MCF 10A (cell line): ENCODE results near the gene GPC3. TPM values are rescaled to one million over a fixed set of nuclear protein-coding genes. Genes with fewer than 3 reads are reported as not detected.
"Not testable (repeated sequence)": the region's sequence is repeated elsewhere in the genome, so short reads cannot be mapped to it uniquely, and the experiment has no call there.

ENCODE experiments used
- BruUV-seq: library from RNA; stranded (reverse); fragments of 400-500 nt; replicated peaks from 2 replicates; lab custom pipeline; 2021; lab: Mats Ljungman, UMichigan
- CTCF ChIA-PET: fragments of 300-600 bp; sonication (Branson Sonifier 250); formaldehyde crosslinking; extraction: SDS; loops from one replicate; lab custom pipeline; 2021; ENCODE audit warnings: antibody characterized with exemption, inconsistent platforms; lab: Yijun Ruan, JAX
- POLR2A ChIA-PET: fragments of 300-600, 350-650 bp; sonication (Branson Sonifier 250); formaldehyde crosslinking; extraction: SDS; loops from one replicate; lab custom pipeline; 2020; ENCODE audit warnings: antibody characterized with exemption, inconsistent platforms; lab: Yijun Ruan, JAX
- DNase-seq: peaks from one replicate; pipeline ENCODE4 v3.0.0-alpha.2; 2018; ENCODE audit not compliant: unreplicated experiment
- H3K27ac Mint-ChIP-seq: one replicate; pipeline ENCODE4 v1.8.0; 2022; ENCODE audit warnings: mild to moderate bottlenecking, low read depth, mixed read lengths; ENCODE audit not compliant: unreplicated experiment
- H3K27me3 Mint-ChIP-seq: one replicate; pipeline ENCODE4 v1.8.0; 2022; ENCODE audit warnings: mixed read lengths; ENCODE audit not compliant: insufficient read depth, unreplicated experiment
- H3K36me3 Mint-ChIP-seq: one replicate; pipeline ENCODE4 v1.8.0; 2022; ENCODE audit warnings: mild to moderate bottlenecking, moderate library complexity, mixed read lengths; ENCODE audit not compliant: insufficient read depth, unreplicated experiment
- H3K4me1 Mint-ChIP-seq: one replicate; pipeline ENCODE4 v1.8.0; 2022; ENCODE audit warnings: mixed read lengths; ENCODE audit not compliant: insufficient read depth, unreplicated experiment
- H3K4me3 Mint-ChIP-seq: one replicate; pipeline ENCODE4 v1.8.0; 2022; ENCODE audit warnings: mild to moderate bottlenecking, moderate library complexity, mixed read lengths; ENCODE audit not compliant: unreplicated experiment
- H3K9me3 Mint-ChIP-seq: one replicate; pipeline ENCODE4 v1.8.0; 2022; ENCODE audit warnings: mixed read lengths; ENCODE audit not compliant: unreplicated experiment
- intact Hi-C: fragments of 100-400 bp; cut with micrococcal nuclease; formaldehyde crosslinking; loops from 2 replicates; pipeline ENCODE4 v1.14.1; 2022
- total RNA-seq: library from RNA; stranded (reverse); gene quantifications from 2 replicates; pipeline ENCODE4 v1.2.3, GENCODE V29; 2022
- TF ChIP-seq, protein P1 (sequence below): fragments of 200-600 bp; IDR thresholded peaks from one replicate; pipeline ENCODE4 v1.8.0; 2022; ENCODE audit warnings: antibody characterized with exemption, mild to moderate bottlenecking; ENCODE audit not compliant: unreplicated experiment

GPC3 gene
- total RNA-seq, 1 experiment from 2014 or later, result 0.37 TPM

GRCh38 chrX:133527415-133527814 lies 458.0 kb downstream of the GPC3 start:
- Mint-ChIP-seq H3K4me3 (no peak overlapping the region), H3K27me3 (peaks cover 17% of the 10 kb centered on the region), H3K4me1 (no peaks in the 10 kb centered on the region), H3K9me3 (no peaks in the 10 kb centered on the region), H3K36me3 (no peaks in the 10 kb centered on the region), H3K27ac (no peak overlapping the region)
- intact Hi-C loops, result no loop called here
- POLR2A ChIA-PET, result no interaction called here
- TF ChIP-seq, protein P1, sequence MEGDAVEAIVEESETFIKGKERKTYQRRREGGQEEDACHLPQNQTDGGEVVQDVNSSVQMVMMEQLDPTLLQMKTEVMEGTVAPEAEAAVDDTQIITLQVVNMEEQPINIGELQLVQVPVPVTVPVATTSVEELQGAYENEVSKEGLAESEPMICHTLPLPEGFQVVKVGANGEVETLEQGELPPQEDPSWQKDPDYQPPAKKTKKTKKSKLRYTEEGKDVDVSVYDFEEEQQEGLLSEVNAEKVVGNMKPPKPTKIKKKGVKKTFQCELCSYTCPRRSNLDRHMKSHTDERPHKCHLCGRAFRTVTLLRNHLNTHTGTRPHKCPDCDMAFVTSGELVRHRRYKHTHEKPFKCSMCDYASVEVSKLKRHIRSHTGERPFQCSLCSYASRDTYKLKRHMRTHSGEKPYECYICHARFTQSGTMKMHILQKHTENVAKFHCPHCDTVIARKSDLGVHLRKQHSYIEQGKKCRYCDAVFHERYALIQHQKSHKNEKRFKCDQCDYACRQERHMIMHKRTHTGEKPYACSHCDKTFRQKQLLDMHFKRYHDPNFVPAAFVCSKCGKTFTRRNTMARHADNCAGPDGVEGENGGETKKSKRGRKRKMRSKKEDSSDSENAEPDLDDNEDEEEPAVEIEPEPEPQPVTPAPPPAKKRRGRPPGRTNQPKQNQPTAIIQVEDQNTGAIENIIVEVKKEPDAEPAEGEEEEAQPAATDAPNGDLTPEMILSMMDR, result no peak
- no TSS peak for BruUV-seq
- CTCF ChIA-PET, result no interaction called here
- no peak for DNase-seq

DNA sequence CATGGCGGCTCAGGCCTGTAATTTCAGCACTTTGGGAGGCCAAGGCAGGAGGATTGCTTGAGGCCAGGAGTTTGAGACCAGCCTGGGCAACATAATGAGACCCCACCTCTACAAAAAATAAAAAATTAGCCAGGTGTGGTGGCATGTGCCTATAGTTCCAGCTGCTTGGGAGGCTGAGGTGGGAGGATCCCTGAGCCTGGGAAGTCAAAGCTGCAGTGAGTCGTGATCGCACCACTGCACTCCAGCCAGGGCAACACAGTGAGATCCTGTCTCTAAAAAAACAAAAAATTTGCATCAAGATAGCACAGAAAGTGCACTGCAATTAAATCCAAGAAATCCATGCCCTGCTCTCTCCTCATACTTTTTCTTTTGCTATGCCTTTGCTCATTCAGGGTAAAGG lies 458.6 kb downstream of the GPC3 start:
- DNase-seq, H3K4me3 Mint-ChIP-seq, H3K27ac Mint-ChIP-seq, H3K9me3 Mint-ChIP-seq, POLR2A ChIA-PET, CTCF ChIA-PET, H3K4me1 Mint-ChIP-seq, H3K36me3 Mint-ChIP-seq, intact Hi-C loops, BruUV-seq: not testable (repeated sequence)
- H3K27me3 Mint-ChIP-seq, result peaks cover 17% of the 10 kb centered on the region

DNA sequence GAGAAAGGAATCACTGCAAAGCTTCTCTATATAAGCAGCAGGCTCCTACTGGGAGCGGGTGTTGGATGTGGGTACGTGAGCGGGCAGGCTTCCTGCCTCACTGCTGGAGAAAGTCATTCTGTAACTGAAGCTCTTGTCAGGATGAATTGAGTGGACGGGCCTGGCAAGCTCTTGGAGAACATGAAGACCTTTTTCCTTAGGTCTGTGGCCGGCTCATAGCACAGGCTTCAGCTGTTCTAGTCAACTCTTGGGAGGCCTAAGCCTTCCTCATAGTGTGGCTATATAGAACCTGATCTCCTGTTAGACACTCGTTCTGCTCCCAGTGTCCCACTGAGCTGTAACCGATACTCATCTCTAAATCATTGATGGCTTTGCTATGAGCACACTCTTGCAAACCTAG lies 461.9 kb downstream of the GPC3 start:
- Mint-ChIP-seq H3K9me3 (no peaks in the 10 kb centered on the region), H3K36me3 (no peaks in the 10 kb centered on the region), H3K4me3 (no peak overlapping the region), H3K27me3 (peaks cover 17% of the 10 kb centered on the region), H3K27ac (no peak overlapping the region), H3K4me1 (no peaks in the 10 kb centered on the region)
- no peak for DNase-seq
- TF ChIP-seq, protein P1, result no peak
- BruUV-seq, result no TSS peak
- intact Hi-C loops, result no loop called here
- CTCF ChIA-PET, result no interaction called here
- POLR2A ChIA-PET, result no interaction called here

GRCh38 chrX:133523081-133523487 lies 462.3 kb downstream of the GPC3 start:
- ChIA-PET POLR2A (interaction anchor here (0.6 kb wide), 1 partner anchor 79 kb away, joined by 3 read pairs; no protein-coding TSS in a partner anchor), CTCF (no interaction called here)
- Mint-ChIP-seq H3K4me3 (no peak overlapping the region), H3K36me3 (no peaks in the 10 kb centered on the region), H3K9me3 (no peaks in the 10 kb centered on the region), H3K27me3 (peaks cover 17% of the 10 kb centered on the region), H3K27ac (no peak overlapping the region), H3K4me1 (no peaks in the 10 kb centered on the region)
- intact Hi-C loops, result no loop called here
- DNase-seq, result peak; percentile 18
- no TSS peak for BruUV-seq
- TF ChIP-seq, protein P1, result no peak

DNA sequence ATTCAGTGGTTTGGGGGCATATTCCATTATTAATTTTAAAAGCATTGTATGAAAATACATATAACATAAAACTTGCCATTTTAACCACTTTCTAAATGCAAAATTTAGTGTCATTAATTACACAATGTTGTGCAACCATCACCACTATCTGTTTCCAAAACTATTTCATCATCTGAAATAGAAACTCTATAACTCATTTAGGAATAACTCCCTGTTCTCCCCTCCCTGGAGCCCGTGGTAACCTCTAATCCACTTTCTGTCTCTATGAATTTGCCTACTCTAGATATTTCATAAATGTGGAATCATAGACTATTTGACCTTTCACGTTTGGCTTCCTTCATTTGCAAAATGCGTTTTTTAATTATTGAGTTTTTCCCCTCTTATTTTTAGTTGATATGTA lies 468.7 kb downstream of the GPC3 start:
- Mint-ChIP-seq H3K36me3 (no peaks in the 10 kb centered on the region), H3K4me1 (no peaks in the 10 kb centered on the region), H3K9me3 (no peaks in the 10 kb centered on the region), H3K27me3 (peaks cover 22% of the 10 kb centered on the region), H3K27ac (no peak overlapping the region), H3K4me3 (no peak overlapping the region)
- intact Hi-C loops, result no loop called here
- no TSS peak for BruUV-seq
- TF ChIP-seq, protein P1, result no peak
- DNase-seq, result no peak
- CTCF ChIA-PET, result no interaction called here
- POLR2A ChIA-PET, result no interaction called here
